GM04503 (cell line): ENCODE data around the gene LIN9.
"Not testable (repeated sequence)": the region's sequence is repeated elsewhere in the genome, so short reads cannot be mapped to it uniquely, and the experiment has no call there.

Experiments
- DNase-seq: peaks from one replicate; pipeline ENCODE4 v3.0.0-alpha.2; 2012; ENCODE audit warnings: low read depth

LIN9 gene

DNA sequence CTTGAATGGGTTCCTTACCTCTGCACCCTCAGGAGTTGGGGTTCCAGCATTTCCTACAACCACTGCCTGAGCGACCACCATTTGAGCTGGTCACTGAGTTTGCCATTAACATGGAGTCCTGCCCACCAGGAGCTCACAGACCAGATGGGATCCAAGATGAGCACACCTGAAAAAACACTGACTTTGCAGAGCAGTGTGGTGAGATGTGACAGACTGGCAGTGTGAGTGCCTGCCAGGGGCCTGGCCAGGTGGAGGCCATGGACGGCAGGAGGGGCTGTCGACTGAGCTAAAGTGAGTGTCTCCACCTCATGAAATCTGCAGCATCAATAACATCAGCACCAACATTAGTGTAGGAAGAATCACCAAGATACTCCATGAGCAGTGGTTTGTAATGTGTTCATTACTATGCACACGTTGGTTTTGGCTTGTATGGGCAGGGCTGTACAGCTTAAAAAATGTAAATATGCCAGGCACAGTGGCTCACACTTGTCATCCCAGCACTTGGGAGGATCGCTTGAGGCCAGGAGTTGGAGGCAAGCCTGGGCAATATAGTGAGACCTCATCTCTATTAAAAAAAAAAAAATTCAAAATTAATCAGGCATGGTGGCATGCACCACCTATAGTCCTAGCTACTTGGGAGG is 97.7 kb downstream of the LIN9 start:
- DNase-seq, result no peak

DNA sequence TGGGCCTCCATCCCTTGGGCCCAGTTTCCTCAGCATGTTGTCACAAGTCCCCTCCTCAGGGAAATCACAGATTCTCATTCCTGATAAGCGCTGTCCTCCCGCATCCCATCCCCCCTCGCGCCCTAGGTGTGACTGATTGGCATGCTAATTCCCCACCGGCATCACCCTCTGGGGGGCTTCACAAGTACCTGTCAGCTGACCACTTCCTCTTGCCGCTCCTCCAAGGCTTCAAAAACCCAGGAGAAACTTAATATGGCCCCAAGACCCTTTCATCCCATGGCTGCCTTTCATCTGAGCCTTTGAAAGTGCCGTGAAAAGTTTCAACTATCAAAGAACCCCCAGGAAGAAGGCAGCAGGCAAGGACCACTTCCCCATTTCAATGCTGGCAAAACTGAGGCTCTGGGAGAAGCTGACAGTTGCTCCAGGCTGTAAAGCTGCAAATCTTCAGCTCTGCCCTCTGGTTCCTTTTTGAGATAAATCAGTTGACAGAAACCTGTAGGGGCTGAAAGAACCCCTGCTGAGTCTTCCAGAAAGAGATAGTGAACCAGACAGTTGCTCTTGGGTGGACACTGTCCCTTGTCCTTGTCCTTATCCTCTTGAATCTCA is 98.3 kb downstream of the LIN9 start:
- DNase-seq, result no peak

DNA sequence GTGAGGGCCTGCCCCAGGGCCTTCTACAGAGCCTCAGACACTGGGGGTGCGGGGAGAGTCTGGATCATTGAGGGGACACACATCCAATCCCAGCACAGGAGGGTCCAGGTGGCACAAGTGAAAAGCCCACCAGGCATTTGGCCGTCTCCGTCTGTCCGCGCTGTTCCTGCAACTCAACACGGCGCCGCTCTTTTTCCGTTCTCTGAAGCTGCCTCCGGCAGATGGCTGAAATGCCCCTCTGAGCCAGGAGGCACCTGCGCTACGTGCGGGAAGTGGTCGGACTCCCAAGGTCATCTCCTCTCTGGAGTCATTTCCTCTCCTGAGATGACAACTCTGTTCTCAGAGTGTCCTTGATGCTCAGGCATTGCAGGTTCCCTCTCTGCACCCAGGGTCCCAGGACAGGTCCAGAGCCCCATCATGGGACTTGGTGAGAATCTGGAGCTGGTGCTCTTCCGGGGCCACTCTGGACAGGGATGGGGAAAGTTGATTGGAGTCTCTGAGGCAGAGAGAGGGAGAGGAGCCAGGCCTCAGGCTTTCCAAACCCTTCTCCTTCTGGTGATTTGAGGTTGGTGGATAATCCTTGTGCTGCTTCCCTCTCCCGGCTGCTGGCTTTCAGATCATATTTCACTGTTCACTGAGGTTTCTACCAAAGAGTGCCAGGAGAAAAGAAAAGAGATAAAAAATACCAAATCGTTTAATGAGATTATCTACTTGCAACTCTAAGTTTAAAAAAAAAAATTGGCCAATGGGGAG is 99.5 kb downstream of the LIN9 start:
- DNase-seq, result no peak

DNA sequence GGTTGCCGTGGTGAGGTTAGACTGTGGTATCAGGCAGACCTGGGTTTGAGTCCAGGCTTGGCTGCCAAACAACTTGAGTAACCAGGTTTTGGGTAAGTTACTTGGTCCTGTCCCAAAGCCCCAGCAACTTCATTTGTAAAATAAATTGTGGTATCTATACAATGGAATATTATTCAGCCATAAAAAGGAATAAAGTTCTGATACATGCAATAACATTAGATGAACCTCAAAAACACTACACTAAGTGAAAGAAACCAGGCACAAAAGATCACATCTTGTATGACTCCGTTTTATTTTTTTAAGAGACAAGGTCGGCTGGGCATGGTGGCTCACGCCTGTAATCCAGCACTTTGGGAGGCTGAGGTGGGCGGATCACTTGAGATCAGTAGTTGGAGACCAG is 101.9 kb downstream of the LIN9 start:
- no peak for DNase-seq

GRCh38 chr1:226204198-226204597 is 104.8 kb downstream of the LIN9 start:
- no peak for DNase-seq

GRCh38 chr1:226203655-226204054 is 105.3 kb downstream of the LIN9 start:
- DNase-seq, result no peak

DNA sequence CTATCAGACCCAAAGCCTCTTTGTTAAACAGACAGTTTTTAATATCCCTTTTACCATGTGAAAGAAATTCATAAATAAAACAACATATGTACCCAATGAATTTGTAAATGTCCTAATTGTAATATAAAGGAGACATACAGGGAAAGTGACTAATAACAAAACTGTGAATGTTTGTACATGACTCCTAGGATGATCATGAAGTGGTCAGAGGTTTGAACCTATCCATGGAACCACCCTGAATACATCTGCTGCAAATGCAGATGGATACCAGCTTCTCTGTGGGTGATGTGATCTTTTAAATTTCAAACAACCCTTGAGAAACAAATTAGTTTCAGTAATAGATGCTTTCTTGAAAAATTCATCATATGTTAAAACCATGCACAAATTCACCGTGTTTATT is 105.7 kb downstream of the LIN9 start:
- no peak for DNase-seq

GRCh38 chr1:226202666-226203065 is 106.3 kb downstream of the LIN9 start:
- not testable (repeated sequence) for DNase-seq

GRCh38 chr1:226202246-226202645 is 106.7 kb downstream of the LIN9 start:
- DNase-seq, result no peak

- no peak for DNase-seq
Measured at GRCh38 chr1:226201029-226201593, 107.9 kb downstream of the LIN9 start.

GRCh38 chr1:226199971-226200370 is 109.0 kb downstream of the LIN9 start:
- no peak for DNase-seq

DNA sequence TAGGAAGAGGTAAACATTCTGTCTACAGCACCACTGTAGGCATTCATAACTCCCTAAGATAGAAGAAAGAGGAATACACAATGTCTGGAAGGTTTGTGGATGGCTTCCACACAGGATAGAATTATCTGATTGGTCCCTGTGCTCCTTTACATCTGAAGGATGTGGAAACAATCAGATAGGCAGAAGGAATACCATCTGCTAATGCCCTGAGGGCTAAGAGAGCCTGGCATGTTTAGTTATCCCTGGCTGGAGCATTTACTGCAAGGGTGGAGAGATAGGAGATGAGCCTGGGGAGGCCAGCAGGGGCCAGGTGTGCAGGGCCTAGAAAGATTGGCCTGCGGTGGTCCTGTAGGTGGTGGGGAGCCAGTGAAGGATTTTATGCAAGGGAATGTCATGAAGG is 113.8 kb downstream of the LIN9 start:
- DNase-seq, result no peak

DNA sequence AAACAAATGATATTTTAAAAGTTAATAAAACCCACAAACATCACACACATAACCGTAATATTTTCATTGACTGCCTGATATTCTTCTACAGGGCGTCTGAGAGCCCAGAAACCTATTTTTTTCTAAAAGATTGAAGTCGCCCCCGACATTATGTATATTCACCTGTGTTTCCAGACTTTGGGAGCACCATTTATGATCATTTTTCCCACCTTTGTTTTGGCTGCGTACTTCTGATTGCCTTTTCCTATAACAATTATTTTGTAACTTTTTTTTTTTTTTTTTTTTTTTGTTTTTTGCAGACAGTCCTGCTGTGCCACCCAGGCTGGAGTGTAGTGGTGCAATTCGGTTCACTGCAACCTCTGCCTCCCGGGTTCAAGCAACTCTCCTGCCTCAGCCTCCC is 121.6 kb downstream of the LIN9 start:
- DNase-seq, result no peak

DNA sequence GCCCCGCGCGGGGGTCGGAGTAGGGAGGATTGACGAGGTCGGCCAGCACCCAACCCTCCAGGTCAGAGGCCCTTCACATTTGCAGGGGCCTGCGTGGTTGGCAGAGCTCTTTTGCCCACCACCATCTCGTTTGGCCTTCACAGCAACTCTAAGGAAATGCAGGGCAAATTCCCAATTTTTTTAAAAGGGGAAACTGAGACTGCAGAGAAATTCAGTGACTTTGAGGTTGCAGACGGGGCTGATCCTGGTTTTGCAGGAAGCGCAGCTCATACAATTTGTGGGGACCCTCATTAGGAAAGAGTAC is 122.0 kb downstream of the LIN9 start:
- no peak for DNase-seq

DNA sequence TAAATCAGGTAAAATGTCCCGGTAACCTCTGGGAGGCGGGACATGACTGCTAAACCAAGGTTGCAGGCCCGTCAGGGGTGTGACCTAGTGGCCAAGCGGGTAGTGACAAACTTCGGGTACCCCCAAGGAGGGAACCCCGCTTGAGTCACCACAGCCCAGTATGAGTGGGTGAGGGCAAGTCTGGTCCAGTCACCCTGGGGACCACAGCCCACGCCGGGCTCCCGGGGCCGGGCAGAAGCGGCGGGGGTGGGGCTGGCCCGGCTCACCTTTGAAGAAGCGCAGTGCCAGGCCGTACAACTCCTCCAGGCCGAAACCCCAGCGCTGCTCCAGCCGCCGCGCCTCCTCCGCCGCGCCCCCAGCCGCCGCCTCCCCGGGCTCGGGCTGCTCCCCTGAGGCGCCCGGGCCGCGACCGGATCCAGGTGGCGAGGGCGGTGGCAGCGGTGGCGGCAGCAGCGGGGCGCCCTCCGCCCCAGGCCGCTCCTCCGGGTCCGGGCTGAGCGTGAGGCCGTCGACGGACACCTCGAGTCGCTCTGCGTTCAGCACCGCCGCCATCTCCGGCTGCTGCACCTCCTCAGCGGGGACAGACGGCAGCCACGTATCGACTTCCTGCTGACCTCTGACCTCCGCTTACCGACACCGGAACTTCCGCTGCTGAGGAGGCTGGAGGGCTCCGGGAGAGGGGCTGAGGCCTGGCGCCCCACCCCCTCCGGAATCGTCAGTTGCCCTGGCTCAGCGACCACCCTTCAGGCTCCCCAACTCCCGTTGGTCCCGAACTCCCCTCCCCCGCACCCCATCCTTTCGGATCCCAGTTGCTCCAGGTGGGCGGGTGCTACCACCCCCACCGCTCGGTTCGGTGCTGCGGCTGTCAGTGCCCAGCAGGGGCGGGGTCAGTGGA is 122.6 kb downstream of the LIN9 start, which contains the start of gene ACBD3:
TSS of gene ACBD3 (minus strand) at position 618 of the 895 bp plus-strand sequence. CDS start at position 552, 66 bp downstream.
- no peak for DNase-seq

GRCh38 chr1:226185141-226186036 is 123.6 kb downstream of the LIN9 start:
- no peak for DNase-seq

GRCh38 chr1:226181996-226182714 is 126.8 kb downstream of the LIN9 start:
- DNase-seq, result no peak
